A549 treated with RU486 at 1 μM for 4 hours (cell line): ENCODE results near the gene KIF18B. TPM values are rescaled to one million over a fixed set of nuclear protein-coding genes. Genes with fewer than 3 reads are reported as not detected.

Source experiments
- total RNA-seq: library from RNA; stranded (reverse); fragments of 200-300 nt; extraction: Qiagen RNA extraction; gene quantifications from 5 replicates; pipeline ENCODE4 v1.2.3, GENCODE V29; 2022; ENCODE audit warnings: low read depth

The KIF18B gene
- 27.9 to 41.2 TPM (median 36.3 TPM) in 5 replicates for total RNA-seq

DNA sequence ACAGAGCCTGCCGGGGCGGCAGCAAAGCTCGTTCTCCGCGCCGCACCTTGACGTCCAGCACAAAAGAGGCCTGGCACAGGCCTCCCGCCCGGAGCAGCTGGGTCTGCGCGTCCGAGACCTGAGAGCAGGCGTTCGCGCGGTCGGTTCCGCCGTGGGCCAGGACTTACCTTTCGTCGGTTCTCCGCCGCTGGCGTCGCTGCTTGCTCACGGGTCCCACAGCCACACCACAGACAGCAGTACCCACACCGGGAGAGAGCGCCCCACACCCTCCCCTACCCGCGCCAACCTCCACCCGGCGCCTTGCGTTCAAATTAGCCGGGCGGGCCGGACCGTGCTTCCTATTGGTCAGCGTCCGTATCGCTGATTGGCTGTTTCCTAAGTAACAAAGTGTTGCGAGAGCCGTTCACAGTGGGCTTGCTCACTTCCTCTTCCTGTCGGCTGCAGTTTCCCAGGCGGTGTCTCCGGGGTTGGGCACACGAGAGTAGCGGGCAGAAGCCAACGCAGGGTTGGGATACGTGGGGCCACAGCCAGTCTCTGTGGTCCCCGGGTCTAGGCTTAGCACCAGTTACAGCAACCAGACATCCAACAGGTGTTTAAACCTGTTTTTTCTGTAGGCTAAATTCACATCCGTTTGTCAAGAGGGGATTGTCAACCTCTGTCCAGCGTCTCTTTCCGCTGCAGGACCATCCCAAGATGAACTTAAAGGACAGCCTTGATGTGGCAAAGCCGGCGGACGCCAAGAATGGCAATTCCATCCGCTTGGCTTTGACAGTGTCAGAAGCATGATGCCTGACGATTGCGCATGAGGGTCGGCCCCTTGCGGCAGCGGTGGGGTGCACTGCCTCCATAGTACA, at the start of gene KIF18B:
Gene KIF18B, minus strand, starts transcription at position 313 of the 854 bp plus-strand sequence. CDS start 11,429 bp downstream, outside the sequence.

DNA sequence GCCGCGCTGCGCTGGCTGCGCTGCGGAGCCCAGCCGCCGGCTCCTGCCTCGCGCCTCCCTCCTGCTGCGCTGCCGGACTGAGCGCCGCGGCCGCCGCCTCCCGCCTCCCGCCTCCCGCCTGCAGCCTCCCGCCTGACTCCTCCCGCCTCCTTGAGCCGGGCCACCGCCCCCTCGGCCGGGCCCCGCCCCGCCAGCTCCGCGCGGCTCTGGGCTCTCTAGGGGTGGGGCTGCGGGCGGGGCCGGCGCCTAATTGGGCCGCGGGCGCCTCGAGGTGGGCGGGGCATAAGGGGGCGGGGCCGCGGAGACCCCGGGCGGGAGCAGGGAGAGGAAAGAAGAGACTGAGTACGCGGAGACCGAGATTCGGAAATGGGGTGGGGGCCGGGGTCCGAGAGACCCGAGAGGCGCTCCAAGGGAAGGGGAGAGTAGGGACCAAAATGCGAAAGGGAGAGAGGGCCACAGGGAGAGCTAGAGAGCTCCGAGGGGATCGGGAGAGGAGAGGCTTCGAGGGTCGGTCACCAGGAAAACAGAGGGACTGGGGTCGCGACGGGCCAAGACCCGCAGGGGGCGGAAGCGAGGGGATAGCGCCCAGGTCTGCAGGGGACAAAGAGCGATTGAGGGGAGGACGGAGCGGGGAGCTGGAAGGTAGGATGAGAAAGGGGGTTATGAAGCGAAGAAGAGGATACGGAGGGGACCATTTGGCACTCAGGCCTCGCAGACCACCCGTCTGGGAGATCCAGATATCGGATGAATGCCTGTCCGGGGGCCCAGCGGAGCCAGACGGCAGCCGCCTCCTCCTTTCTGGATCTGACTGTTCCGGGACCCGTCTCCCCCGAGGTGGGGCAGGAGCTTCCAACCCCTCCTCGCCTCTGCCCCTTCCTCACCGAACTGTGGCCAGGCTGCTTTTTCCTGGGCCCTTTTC, 20.9 kb upstream of the KIF18B start, which contains the start of gene C1QL1:
Gene C1QL1, minus strand, starts transcription at position 79 of the 919 bp plus-strand sequence. CDS start 255 bp downstream, outside the sequence.

DNA sequence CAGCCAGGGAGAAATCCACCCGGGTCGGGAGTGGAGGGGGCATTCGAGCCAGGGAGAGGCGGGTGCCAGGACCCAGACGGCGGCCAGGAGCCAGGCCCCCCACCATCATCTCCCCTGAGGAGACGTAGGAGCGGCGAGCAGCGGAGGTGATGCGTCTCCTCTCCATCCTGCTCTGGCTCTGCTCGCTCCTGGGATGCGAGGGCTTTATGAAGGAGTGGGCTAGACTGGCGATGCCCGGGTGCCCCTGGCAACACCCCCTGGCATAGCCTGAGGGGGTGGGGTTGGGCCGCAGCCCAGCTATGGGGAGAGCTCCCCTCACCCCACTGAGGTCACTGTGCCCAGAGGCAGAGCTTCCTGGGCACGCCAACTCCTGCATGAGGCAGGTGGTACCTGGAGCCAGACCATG, 32.2 kb downstream of the KIF18B start, which contains the start of gene GFAP:
Gene GFAP, minus strand, starts transcription at position 180 of the 406 bp plus-strand sequence. Its CDS starts 14 bp downstream, at position 166.

DNA sequence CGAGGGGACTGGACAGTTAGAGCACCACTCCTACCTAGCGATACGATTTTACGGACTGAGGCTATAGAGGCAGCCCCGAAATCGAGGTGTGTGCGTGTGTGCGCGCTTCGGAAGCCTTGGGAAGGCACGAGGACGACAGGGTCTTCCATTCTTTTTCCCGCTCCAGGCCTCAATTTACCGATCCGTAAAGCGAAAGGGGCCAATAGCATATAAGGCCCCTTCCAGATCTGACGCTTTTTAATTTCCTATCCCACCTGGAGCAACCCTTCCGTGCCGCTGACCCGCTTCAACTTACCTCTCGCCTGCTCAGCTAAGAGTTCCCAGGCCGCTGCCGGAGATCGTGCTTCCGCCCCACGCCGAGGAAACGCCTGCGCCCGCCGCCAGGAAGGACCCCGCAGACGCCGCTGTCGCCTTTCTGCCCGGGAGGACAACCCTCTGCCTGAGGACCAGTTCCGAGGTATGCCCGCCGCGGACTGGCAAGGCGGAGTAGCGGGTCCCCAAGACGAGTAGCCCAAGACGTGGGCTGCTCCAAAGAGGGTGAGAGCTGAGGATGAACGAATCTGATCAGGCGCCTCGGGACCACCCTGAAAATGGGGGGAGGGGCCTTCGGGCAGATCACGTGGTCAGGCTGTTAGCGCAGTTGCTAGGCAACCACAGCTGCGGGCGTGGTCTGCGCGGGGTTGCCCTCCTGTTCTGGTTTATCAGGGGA, 48.3 kb downstream of the KIF18B start, which contains the start of gene EFTUD2:
Gene EFTUD2, minus strand, starts transcription at position 372 of the 709 bp plus-strand sequence. CDS start 4,924 bp downstream, outside the sequence.

Other genes starting within 250 kb of the KIF18B start
- gene DBF4B, start 239.1 kb downstream of the KIF18B start, total RNA-seq, result 24.8 to 31.7 TPM (median 29.4 TPM) in 5 replicates
- gene ADAM11, start 188.8 kb downstream of the KIF18B start, total RNA-seq, result 1.9 to 2.5 TPM (median 2.2 TPM) in 5 replicates
- gene GJC1, start 117.5 kb downstream of the KIF18B start, total RNA-seq, result 31.8 to 39.3 TPM (median 36.7 TPM) in 5 replicates
- gene HIGD1B, start 99.9 kb downstream of the KIF18B start, total RNA-seq, result not detected in 5 replicates
- 140 to 187 TPM (median 159 TPM) in 5 replicates for gene EFTUD2, start 48.3 kb downstream of the KIF18B start, total RNA-seq
- gene GFAP, start 32.3 kb downstream of the KIF18B start, total RNA-seq, result 0.29 to 1.3 TPM (median 0.61 TPM) in 5 replicates
- gene C1QL1, start 20.5 kb upstream of the KIF18B start, total RNA-seq, result 15.6 to 36.2 TPM (median 31.7 TPM) in 5 replicates
- 15.9 to 22.3 TPM (median 20.5 TPM) in 5 replicates for gene DCAKD, start 103.9 kb upstream of the KIF18B start, total RNA-seq
- gene NMT1, start 113.5 kb upstream of the KIF18B start, total RNA-seq, result 163 to 409 TPM (median 178 TPM) in 5 replicates
- gene PLCD3, start 184.7 kb upstream of the KIF18B start, total RNA-seq, result 151 to 229 TPM (median 208 TPM) in 5 replicates
- gene ACBD4, start 187.9 kb upstream of the KIF18B start, total RNA-seq, result 5.6 to 8.8 TPM (median 8.2 TPM) in 5 replicates
- 42.2 to 49.3 TPM (median 47.7 TPM) in 5 replicates for gene HEXIM1, start 200.7 kb upstream of the KIF18B start, total RNA-seq
- gene HEXIM2, start 214.1 kb upstream of the KIF18B start, total RNA-seq, result 13.3 to 17.1 TPM (median 15.6 TPM) in 5 replicates